GM20000 (cell line): ENCODE measurements around the gene PRKAR1B.
"Not testable (repeated sequence)": the region's sequence is repeated elsewhere in the genome, so short reads cannot be mapped to it uniquely, and the experiment has no call there.

Source experiments
- DNase-seq: peaks from one replicate; pipeline ENCODE4 v3.0.0; 2012; ENCODE audit warnings: low spot score
- CTCF ChIP-seq: IDR thresholded peaks from 2 replicates; pipeline ENCODE4 v1.5.1; 2012; ENCODE audit warnings: mild to moderate bottlenecking, control low read depth; ENCODE audit errors: extremely low read depth, missing control alignments

The PRKAR1B gene

GRCh38 chr7:556837-557557 lies 170.1 kb downstream of the PRKAR1B start:
- no peak for DNase-seq
- no peak for TF ChIP-seq CTCF

- TF ChIP-seq CTCF, result no peak
- no peak for DNase-seq
Observed at GRCh38 chr7:556291-556826, 170.7 kb downstream of the PRKAR1B start.

GRCh38 chr7:555551-556160 lies 171.4 kb downstream of the PRKAR1B start:
- no peak for DNase-seq
- no peak for TF ChIP-seq CTCF

- TF ChIP-seq CTCF, result no peak
- no peak for DNase-seq
Observed at GRCh38 chr7:553636-554111, 173.4 kb downstream of the PRKAR1B start.

GRCh38 chr7:552868-553635 lies 174.0 kb downstream of the PRKAR1B start:
- TF ChIP-seq CTCF, result no peak
- no peak for DNase-seq

GRCh38 chr7:552151-552867 lies 174.8 kb downstream of the PRKAR1B start:
- not testable (repeated sequence) for DNase-seq

- not testable (repeated sequence) for DNase-seq
Observed at GRCh38 chr7:551615-551970, 175.5 kb downstream of the PRKAR1B start.
